Measurements from ENCODE around the gene TANC1.

The TANC1 gene

GRCh38 chr2:159196393-159196925 lies 228.0 kb downstream of the TANC1 start:
- Histone ChIP-seq H3K27me3 (ENCODE audit: insufficient read depth, low read length) (no peaks in the 10 kb centered on the region), H3K4me1 (ENCODE audit: insufficient read depth, low read length) (no peaks in the 10 kb centered on the region), H3K4me3 (ENCODE audit: low read length) (no peak overlapping the region), H3K36me3 (ENCODE audit: insufficient read depth, low read depth, low read length) (no peaks in the 10 kb centered on the region), H3K9ac (ENCODE audit: low read depth, low read length) (no peak overlapping the region), H3K27ac (ENCODE audit: low read length) (no peak overlapping the region), H3K9me3 (ENCODE audit: insufficient read depth, low read depth, low read length) (no peaks in the 10 kb centered on the region)

GRCh38 chr2:159199236-159199635 lies 230.8 kb downstream of the TANC1 start:
- H3K4me1 ChIP-seq (ENCODE audit: insufficient read depth, low read length), result no peaks in the 10 kb centered on the region
- no peak overlapping the region for H3K9ac ChIP-seq (ENCODE audit: low read depth, low read length)
- H3K36me3 ChIP-seq (ENCODE audit: insufficient read depth, low read depth, low read length), result no peaks in the 10 kb centered on the region
- no peaks in the 10 kb centered on the region for H3K9me3 ChIP-seq (ENCODE audit: insufficient read depth, low read depth, low read length)
- H3K27ac ChIP-seq (ENCODE audit: low read length), result no peak overlapping the region
- H3K4me3 ChIP-seq (ENCODE audit: low read length), result no peak overlapping the region
- H3K27me3 ChIP-seq (ENCODE audit: insufficient read depth, low read length), result no peaks in the 10 kb centered on the region

- Histone ChIP-seq H3K27ac (ENCODE audit: low read length) (no peak overlapping the region), H3K4me1 (ENCODE audit: insufficient read depth, low read length) (no peaks in the 10 kb centered on the region), H3K9ac (ENCODE audit: low read depth, low read length) (no peak overlapping the region), H3K36me3 (ENCODE audit: insufficient read depth, low read depth, low read length) (no peaks in the 10 kb centered on the region), H3K9me3 (ENCODE audit: insufficient read depth, low read depth, low read length) (no peaks in the 10 kb centered on the region), H3K27me3 (ENCODE audit: insufficient read depth, low read length) (no peaks in the 10 kb centered on the region), H3K4me3 (ENCODE audit: low read length) (no peak overlapping the region)
Measured at GRCh38 chr2:159199761-159200465, 231.5 kb downstream of the TANC1 start.

- Histone ChIP-seq H3K4me1 (ENCODE audit: insufficient read depth, low read length) (no peaks in the 10 kb centered on the region), H3K36me3 (ENCODE audit: insufficient read depth, low read depth, low read length) (no peaks in the 10 kb centered on the region), H3K27me3 (ENCODE audit: insufficient read depth, low read length) (no peaks in the 10 kb centered on the region), H3K9ac (ENCODE audit: low read depth, low read length) (no peak overlapping the region), H3K9me3 (ENCODE audit: insufficient read depth, low read depth, low read length) (no peaks in the 10 kb centered on the region), H3K27ac (ENCODE audit: low read length) (no peak overlapping the region), H3K4me3 (ENCODE audit: low read length) (no peak overlapping the region)
Measured at GRCh38 chr2:159200498-159200897, 232.1 kb downstream of the TANC1 start.

GRCh38 chr2:159201360-159202063 lies 233.1 kb downstream of the TANC1 start:
- Histone ChIP-seq H3K4me1 (ENCODE audit: insufficient read depth, low read length) (no peaks in the 10 kb centered on the region), H3K36me3 (ENCODE audit: insufficient read depth, low read depth, low read length) (no peaks in the 10 kb centered on the region), H3K9me3 (ENCODE audit: insufficient read depth, low read depth, low read length) (no peaks in the 10 kb centered on the region), H3K27ac (ENCODE audit: low read length) (no peak overlapping the region), H3K27me3 (ENCODE audit: insufficient read depth, low read length) (no peaks in the 10 kb centered on the region; the same call in 1 of the 2 replicates), H3K4me3 (ENCODE audit: low read length) (no peak overlapping the region), H3K9ac (ENCODE audit: low read depth, low read length) (no peak overlapping the region)

GRCh38 chr2:159202568-159203071 lies 234.2 kb downstream of the TANC1 start:
- no peak overlapping the region for H3K4me3 ChIP-seq (ENCODE audit: low read length)
- H3K36me3 ChIP-seq (ENCODE audit: insufficient read depth, low read depth, low read length), result no peaks in the 10 kb centered on the region
- no peak overlapping the region for H3K27ac ChIP-seq (ENCODE audit: low read length)
- no peaks in the 10 kb centered on the region for H3K4me1 ChIP-seq (ENCODE audit: insufficient read depth, low read length)
- no peaks in the 10 kb centered on the region; the same call in 1 of the 2 replicates for H3K27me3 ChIP-seq (ENCODE audit: insufficient read depth, low read length)
- H3K9ac ChIP-seq (ENCODE audit: low read depth, low read length), result no peak overlapping the region
- H3K9me3 ChIP-seq (ENCODE audit: insufficient read depth, low read depth, low read length), result no peaks in the 10 kb centered on the region

- no peak overlapping the region for H3K4me3 ChIP-seq (ENCODE audit: low read length)
- H3K9me3 ChIP-seq (ENCODE audit: insufficient read depth, low read depth, low read length), result no peaks in the 10 kb centered on the region
- no peaks in the 10 kb centered on the region for H3K36me3 ChIP-seq (ENCODE audit: insufficient read depth, low read depth, low read length)
- H3K4me1 ChIP-seq (ENCODE audit: insufficient read depth, low read length), result no peaks in the 10 kb centered on the region
- H3K27me3 ChIP-seq (ENCODE audit: insufficient read depth, low read length), result peaks cover 15% of the 10 kb centered on the region
- H3K9ac ChIP-seq (ENCODE audit: low read depth, low read length), result no peak overlapping the region
- no peak overlapping the region for H3K27ac ChIP-seq (ENCODE audit: low read length)
Measured at GRCh38 chr2:159204381-159205144, 236.1 kb downstream of the TANC1 start.

- H3K9ac ChIP-seq (ENCODE audit: low read depth, low read length), result no peak overlapping the region
- peaks cover 32% of the 10 kb centered on the region for H3K27me3 ChIP-seq (ENCODE audit: insufficient read depth, low read length)
- no peak overlapping the region for H3K4me3 ChIP-seq (ENCODE audit: low read length)
- no peak overlapping the region for H3K27ac ChIP-seq (ENCODE audit: low read length)
- H3K36me3 ChIP-seq (ENCODE audit: insufficient read depth, low read depth, low read length), result no peaks in the 10 kb centered on the region
- no peaks in the 10 kb centered on the region for H3K9me3 ChIP-seq (ENCODE audit: insufficient read depth, low read depth, low read length)
- H3K4me1 ChIP-seq (ENCODE audit: insufficient read depth, low read length), result peaks cover 6% of the 10 kb centered on the region; the same call in 1 of the 2 replicates
Measured at GRCh38 chr2:159206736-159207380, 238.4 kb downstream of the TANC1 start.

GRCh38 chr2:159208438-159208837 lies 240.0 kb downstream of the TANC1 start:
- Histone ChIP-seq H3K4me1 (ENCODE audit: insufficient read depth, low read length) (peaks cover 17% of the 10 kb centered on the region), H3K36me3 (ENCODE audit: insufficient read depth, low read depth, low read length) (no peaks in the 10 kb centered on the region), H3K27ac (ENCODE audit: low read length) (no peak overlapping the region), H3K9me3 (ENCODE audit: insufficient read depth, low read depth, low read length) (no peaks in the 10 kb centered on the region), H3K27me3 (ENCODE audit: insufficient read depth, low read length) (peaks cover 48% of the 10 kb centered on the region), H3K9ac (ENCODE audit: low read depth, low read length) (no peak overlapping the region), H3K4me3 (ENCODE audit: low read length) (no peak overlapping the region)

GRCh38 chr2:159209341-159210306 lies 241.2 kb downstream of the TANC1 start:
- Histone ChIP-seq H3K9me3 (ENCODE audit: insufficient read depth, low read depth, low read length) (no peaks in the 10 kb centered on the region), H3K9ac (ENCODE audit: low read depth, low read length) (no peak overlapping the region), H3K27me3 (ENCODE audit: insufficient read depth, low read length) (peaks cover 59% of the 10 kb centered on the region), H3K4me1 (ENCODE audit: insufficient read depth, low read length) (peaks cover 17% of the 10 kb centered on the region), H3K36me3 (ENCODE audit: insufficient read depth, low read depth, low read length) (no peaks in the 10 kb centered on the region), H3K27ac (ENCODE audit: low read length) (no peak overlapping the region), H3K4me3 (ENCODE audit: low read length) (no peak overlapping the region)

All from iPS-20b (cell line).